OCI-LY3 (cell line): Measurements from ENCODE around the gene BACH2.

ENCODE experiments used
- CTCF ChIP-seq: fragments of 200-600, 300-600 bp; sonication (generic); IDR thresholded peaks from 2 replicates; pipeline ENCODE4 v1.5.1; 2014; ENCODE audit warnings: antibody characterized with exemption, low read length, low read depth
- EZH2phosphoT487 ChIP-seq: fragments of 200-600 bp; shearing (Covaris generic); IDR thresholded peaks from 2 replicates; pipeline ENCODE4 v1.6.1; 2018; ENCODE audit warnings: antibody characterized with exemption, mixed run types, low read depth

DNA sequence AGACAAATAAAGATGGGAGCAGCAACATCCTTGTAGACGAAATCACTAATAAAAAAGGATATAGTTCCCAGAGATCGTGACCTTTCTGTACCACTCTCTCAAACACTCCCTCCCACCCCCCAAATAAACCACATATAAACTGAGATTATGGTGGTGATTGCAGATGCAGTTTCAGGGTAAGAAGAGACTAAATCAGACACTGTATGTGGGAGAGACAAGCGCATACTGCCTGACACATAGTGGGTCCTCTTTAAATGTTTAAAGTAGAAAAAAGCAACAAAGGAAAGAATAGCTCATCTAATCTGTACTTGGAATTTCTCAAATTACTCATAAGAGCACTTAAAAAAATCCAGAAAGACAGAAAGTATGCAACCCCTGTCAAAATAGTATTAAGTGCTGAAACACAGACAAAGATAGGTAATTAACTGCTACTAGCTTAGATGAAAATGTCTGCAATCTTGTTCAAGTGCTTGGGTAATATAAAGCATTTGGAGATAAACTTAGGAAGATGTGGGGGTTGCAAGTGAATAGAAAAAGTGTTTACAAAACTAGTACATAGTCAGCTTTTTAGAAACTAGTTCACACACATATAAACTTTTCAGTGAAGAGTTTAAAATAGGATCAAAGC lies 151.6 kb downstream of the BACH2 start:
- TF ChIP-seq CTCF (no peak), EZH2phosphoT487 (no peak)
